GM19324 (cell line): Measurements from ENCODE around the gene PRR4.

Experiments
- ATAC-seq: cut with Tn5 transposase; IDR thresholded peaks from one replicate; pipeline ENCODE4 v1.9.1; 2021; ENCODE audit warnings: mild to moderate bottlenecking, moderate library complexity; ENCODE audit not compliant: unreplicated experiment, low FRiP score

The PRR4 gene, protein sequence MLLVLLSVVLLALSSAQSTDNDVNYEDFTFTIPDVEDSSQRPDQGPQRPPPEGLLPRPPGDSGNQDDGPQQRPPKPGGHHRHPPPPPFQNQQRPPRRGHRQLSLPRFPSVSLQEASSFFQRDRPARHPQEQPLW

DNA sequence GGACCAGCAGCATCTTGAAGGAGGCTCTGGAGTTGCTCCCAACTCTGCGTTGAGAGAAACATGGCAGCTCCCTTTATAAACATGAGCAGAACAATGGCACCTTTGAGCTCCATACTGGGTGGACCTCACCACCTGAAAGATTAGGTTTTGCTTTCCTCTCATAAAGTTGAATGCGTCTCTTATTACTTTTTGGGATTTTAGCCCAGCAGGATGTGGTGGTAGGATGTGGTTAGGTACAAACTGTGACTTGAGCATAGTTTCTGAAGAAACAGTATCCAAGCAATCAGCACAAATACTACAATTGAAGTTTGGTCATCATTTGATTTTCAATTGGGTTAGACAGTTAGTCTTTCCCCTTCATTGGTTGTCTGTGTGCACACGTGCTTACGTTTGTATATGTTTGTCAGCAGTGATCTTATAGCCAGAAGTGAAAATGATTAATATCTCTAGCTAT is at the start of gene PRR4:
Gene PRR4 (minus strand): TSS at position 51 of the 454 bp plus-strand sequence. CDS start 38 bp downstream, at position 13.
- no peak for ATAC-seq

DNA sequence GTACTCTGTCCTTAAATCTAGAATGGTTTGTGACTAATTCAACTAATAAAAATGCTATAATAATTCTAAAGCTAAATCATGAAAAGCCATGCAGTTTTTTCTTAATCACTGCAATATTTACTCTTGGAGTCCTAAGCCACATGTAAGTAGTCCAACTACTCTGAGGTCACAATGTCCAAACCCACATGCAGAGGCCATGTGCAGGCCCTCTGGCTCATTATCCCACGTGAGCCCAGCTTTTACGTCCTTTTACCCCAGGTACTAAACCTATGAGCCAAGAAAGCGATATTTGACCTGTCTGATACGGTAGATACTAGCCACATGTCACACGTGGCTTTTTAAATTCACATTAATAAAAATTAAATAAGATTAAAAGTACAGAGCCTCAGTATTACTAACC is 47.6 kb upstream of the PRR4 start:
- ATAC-seq: no peak

DNA sequence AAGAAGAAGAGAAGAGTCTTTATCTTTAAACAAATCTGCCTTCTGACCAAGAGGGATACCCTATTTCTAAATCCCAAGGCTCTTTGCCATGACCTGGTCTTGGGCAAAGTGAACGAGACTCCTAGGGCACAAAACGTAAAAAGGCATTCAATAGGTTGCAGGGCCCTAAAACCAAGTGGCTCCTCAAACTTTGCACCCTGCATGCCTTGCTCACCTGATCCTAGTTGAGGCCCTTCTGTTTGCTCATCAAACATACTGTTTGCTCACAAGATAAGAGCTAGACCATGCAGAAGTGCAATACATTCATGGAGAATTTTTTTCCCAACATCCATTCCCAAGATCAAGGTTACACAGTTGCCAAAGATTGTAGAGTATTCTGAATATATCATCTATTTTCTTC is 42.7 kb upstream of the PRR4 start:
- ATAC-seq: no peak

DNA sequence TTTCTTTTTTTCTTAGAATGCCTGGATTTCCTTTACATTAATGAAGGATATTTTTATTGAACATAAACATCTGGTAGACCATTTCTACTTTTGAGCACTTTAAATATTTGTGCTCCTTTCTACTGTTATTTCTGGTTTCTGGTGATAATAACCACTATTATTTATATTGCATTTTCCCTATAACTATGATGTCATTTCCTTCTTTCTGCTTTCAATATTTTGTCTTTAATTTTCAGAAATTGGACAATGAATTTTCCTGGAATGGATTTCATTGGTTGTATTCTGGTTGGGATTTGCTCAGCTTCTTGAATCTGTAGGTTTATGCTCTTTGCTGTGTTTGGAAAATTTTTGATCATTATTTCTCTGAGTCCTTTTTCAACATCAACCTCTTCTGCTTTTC is 40.0 kb upstream of the PRR4 start:
- no peak for ATAC-seq

DNA sequence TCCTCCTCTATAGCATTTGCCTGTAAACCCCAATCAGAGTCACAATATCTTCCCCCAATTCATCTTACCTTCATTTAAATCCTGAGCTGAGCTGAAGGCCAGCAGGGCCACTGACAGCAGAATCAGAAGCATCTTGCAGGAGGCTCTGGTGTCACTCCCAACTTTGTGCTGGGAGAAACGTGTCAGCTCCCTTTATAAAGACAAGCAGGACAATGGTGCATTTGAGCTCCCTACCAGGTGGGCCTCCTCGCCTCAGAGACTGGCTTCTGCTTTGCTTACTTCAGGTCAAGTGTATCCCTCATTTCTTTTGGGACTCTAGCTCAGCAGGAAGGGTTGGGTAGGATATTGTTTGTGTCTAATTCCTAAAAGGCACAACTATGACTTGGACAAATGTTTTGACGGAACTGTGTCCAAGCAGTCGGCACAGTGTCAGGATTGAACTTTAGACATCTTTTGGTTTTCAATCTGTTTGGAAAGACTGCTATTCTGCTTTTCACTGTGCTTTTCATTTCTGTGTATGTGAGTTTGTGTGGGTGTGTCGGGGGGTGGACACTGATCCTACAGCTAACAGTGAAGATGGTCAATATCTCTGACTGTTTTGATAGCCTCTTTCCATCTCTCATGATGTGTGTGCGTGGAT is 34.9 kb upstream of the PRR4 start, which contains the start of gene PRH1:
Gene PRH1 (minus strand): TSS at position 170 of the 640 bp plus-strand sequence. CDS start 38 bp downstream, at position 132.
- ATAC-seq: no peak

DNA sequence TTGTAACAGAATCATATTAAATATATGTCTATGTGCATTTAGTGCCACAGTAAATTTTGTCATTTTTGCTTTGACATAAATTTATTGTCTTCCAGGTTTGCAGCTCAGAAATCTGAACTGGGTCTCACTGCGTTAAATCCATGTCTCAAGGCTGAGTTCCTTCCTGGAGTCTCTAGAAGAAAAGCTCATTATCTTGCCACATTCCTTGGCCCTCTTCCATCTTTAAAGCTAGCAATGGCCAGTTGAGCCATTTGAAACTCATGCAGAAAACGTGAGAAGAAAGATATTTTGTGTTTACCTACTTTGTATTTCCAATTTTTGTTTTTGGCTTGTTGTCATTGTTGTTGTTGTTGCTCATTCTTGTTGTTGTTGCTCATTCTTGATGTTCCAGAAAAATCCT is 24.1 kb upstream of the PRR4 start:
- no peak for ATAC-seq

DNA sequence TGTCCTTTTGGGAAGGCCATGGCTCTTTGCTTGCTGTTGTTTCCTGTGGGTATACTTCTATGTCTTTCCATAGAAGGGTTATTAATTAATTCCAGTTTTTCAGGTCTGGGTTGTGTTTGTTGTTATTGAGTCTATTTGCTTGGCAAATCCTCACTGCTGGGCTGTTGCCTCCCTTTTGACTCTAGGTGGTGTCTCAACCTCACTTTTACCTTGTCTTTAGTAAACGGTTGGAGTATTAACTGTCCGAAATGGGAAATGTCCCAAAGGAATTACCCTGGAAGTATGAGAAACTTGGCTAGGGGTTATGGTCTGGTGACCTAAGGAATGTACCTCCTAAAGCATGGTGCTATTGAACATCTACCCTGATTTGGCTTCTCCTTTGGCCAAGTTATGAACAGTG is 18.1 kb upstream of the PRR4 start:
- ATAC-seq: no peak

DNA sequence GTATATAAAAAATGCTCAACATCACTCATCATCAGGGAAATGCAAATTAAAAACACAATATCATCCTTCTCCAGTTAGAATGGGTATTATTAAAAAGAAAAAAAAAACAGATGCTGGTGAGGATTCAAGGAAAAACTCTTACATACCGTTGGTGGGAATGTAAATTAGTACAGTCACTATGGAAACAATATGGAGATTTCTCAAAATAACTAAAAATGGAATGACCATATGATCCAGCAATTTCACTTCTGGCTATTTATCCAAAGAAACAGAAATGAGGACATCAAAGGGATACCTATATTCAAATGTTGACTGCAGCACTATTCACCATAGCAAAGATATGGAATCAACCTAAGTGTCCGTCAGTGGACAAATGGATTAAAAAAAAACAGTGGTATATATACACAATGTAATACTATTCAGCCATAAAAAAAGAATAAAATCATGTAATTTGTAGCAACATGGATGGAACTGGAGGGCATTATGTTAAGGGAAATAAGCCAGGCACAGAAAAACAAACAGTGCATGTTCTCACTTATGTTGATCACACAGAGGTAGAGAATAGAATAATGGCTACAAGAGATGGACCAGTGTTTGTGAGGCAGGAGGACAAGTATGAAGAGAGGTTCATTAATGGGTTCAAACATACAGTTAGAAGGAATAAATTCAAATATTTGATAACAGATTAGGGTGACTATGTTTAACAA is 14.4 kb upstream of the PRR4 start:
- ATAC-seq: no peak

DNA sequence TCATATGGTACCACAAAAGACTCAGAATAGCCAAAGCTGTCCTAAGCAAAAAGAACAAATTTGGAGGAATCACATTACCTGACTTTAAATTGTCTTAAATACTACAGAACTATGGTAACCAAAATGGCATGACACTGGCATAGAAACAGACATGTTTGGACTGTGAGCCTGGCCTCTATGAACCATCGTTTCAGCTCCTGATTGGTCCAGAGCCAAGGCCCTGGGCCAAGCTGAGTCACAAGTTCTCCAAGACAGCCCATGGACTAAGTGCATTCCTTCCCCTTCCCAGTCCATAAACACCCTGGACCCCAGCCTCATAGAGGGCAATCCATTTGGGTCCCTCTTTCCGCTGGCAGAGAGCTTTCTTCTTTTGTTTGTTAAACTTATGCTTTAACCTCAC is 12.1 kb upstream of the PRR4 start:
- no peak for ATAC-seq

DNA sequence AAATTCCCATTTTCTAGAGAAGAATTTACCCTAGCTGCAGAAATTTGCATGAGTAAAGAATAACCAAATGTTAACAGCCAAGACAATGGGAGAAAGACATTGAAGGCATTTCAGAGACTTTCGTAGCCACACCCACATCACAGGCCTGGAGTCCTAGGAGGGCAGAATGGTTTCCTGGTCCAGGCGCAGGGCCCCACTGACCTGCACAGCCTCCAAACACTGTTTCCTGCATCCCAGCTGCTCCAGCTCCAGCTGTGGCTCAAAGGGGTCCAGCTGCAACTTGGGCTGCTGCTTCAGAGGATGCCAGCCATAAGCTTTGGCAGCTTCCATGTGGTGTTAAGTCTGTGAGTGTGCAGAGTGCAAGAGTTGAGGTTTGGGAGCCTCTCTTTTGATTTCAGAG is 6.5 kb upstream of the PRR4 start:
- ATAC-seq: no peak

DNA sequence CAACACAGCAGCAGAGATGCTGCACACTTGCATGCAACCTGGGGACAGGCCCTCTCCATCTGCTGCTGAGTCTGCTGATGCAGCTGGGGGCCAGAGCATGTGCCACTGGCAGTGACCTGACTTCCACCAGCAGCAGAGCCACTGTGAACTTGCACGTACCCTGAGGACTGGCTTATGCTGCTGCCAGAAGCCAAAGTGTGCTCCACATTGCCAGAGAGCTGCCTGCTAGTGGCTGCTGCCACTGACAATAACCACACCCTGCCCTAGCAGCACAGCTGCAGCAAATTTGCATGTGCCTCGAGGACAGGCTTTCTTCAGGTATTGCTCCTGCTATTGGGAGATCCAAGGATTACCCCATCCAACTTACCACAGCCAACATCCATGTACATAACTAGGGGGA is 4.5 kb upstream of the PRR4 start:
- no peak for ATAC-seq

DNA sequence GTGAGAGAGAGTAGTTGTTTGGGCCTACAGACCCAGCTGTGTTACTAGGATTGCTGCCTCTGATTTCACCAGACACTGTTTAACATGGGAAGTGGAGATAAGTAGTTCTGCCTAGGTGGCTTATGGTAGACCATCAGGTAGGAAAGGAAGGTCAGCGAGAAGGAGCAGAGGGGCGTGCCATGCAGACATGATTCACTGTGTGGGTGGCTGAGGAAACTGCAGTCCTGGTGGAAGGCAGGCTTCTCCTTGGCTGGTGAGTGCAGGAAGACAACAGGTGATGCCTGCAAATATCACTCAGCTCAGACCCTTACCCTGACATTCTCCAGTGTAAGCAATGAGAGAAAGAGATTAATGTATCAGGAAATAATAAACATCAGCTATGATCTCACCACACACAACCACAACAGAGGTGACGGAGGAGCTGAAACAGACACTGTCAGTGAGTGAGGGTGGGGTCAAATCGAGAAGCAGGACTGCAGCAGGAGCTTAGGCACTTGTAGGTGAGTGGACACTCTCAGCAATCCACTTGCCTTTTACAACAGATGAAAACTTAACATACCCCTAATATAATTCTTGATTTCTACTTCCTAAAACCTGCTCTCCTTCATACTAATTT is 2.1 kb upstream of the PRR4 start:
- ATAC-seq: no peak

DNA sequence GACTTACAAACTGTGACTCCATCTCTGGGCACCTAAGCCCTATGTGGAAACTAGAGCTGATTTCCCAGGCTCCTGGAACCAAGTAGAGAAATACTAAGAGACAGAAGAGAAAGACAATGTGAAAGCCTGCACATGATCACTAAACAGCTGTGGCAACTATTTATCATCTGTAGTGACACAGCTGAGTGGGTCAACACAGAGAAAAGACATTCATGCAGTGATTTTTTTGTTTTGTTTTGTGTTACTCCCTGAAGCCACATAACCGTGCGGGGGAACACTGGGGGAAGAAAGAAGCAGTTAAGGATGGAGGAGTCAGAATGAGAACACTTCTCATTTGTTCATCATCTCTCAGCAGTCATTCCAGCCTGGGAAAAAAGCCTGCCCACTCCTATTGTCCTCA is 1.5 kb downstream of the PRR4 start:
- ATAC-seq: no peak

DNA sequence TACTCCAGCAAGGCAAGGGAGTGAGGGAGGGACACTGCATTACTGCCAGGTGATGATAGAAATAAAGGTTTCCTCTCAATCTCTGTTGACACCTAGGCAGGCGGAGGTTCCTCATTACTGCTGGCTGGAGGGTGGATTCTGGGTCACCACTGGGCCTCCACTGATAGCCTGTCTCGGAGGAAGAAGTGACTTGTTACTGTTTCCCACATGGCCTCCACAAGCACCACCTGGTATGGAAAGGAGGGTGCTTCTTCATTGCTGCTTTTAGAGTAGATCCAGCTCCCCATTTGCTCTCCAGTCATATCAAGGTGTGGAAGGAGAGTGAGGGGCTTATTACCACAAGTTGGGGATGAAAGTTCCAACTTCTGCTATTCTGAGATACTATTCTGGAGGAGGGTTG is 6.4 kb downstream of the PRR4 start:
- ATAC-seq: no peak

DNA sequence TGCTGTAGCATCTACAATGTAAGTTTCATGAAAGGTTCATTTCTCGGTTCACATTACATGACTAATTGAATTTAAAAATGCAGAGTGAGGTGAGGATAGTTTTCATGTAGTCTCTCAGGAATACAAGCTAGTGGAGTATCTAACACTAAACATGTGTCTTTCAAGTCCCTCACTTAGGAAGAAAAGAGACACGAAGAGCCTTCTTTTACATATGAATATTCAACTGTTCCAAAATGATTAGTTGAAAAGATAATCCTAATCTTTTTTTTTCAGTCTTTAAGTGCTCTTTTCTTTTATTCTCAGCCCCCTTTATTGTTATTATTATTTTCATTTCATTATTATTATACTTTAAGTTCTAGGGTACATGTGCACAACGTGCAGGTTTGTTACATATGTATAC is 10.8 kb downstream of the PRR4 start:
- no peak for ATAC-seq

DNA sequence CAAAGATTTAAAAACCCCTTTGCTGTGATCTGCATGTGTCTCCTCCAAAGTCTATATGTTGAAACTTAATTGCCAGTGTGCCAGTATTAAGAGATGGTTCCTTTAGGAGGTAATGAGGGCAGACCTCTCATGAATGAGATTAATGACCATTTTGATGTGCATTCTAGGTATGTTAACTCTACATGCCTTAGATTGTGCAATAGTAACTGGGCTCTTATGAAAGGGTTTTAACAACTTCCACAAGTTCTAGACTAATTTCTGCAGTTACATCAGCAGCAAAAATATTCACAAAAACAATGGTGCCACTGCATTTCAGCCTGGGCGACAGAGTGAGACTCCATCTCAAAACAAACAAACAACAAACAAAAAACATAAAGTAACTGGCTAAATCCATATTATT is 19.3 kb downstream of the PRR4 start:
- no peak for ATAC-seq

DNA sequence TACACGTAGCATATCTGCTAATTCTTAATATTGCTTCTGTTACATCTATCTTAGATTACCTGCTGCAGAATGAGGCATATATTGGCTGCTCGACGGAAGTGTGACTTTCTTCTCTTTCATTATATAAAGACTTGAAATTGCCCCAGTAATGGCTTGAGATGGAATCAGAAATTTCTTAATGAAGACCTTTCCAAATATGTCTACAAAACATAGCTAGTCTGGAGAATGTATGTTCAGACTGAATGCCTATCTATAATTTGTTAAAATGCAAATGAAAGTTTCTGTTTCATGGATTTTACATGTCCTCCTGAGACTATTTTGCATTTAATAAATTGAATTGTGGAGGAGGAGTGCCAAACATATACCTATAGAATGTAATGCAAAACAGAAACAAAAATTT is 23.0 kb downstream of the PRR4 start, which contains the start of gene TAS2R10:
Gene TAS2R10 (minus strand): TSS at position 101 of the 400 bp plus-strand sequence. CDS start 89 bp downstream, at position 12.
- no peak for ATAC-seq

DNA sequence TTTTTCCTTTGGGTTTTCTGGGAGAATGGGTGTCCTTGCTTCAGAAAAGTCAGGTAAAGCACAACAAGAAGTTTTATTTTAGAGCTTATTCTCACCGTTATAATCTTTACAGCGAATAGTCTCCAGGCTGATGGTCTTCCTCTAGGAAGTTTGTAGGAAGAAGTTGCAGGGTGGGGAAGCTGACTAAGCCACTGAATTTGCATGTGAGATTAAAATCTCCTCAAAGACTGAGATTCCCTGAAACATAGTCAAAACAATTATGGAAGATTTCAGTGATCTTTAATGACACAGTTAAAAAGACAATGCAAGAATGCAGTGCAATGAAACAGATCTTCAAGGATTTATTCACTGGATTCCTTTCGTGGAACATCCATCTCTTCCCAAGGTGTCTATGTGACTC is 24.3 kb downstream of the PRR4 start:
- ATAC-seq: no peak

DNA sequence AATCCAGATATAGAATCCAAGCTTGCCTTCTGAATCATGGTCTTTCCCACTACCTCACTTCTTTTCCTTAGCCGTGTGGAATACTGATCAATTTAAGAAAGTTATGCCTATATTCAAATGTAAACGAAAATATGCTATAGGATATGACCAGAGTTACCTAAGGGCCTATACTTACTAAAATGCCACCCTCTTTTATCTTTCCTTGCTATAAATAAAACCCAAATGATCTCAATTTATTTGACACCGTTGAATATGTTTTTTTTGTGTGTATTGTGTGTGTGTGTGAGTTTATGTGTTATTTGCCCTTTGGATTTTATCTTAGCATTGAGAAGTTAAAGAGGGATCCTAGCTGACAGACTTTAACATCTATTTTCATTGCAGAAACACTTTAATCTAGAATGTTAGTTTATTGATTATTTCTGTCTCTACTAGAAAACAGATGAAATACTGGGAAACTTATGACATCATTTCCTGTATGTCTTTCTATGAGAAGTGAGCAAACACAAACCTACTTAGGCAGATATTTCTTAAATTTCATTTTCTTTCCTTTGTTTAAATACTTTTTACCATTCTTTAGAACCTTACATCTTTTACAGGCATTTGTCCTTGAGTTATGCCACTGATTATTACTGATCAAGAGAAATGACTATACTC is 37.3 kb downstream of the PRR4 start:
- no peak for ATAC-seq

DNA sequence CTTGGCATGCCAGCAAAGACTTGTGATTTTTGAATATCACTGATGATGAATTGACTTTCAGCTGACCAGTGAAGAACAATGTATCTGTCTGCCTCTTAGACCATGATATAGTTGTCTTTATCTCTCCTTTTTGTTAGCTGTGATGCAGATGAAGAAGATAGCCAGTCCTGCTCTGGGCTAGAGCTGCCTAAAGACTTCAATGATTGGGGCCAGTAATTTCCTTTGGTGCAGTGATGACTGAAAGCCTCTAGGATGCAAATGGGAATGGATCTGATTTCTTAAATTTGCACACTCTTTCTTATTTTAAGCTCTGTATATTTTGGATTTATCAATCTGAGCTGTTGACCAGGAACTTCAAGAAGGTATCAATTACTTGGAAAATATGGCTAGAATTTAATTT is 39.2 kb downstream of the PRR4 start, which contains the start of gene TAS2R9:
Gene TAS2R9 (minus strand): TSS at position 101 of the 400 bp plus-strand sequence. CDS start 93 bp downstream, at position 8.
- no peak for ATAC-seq

DNA sequence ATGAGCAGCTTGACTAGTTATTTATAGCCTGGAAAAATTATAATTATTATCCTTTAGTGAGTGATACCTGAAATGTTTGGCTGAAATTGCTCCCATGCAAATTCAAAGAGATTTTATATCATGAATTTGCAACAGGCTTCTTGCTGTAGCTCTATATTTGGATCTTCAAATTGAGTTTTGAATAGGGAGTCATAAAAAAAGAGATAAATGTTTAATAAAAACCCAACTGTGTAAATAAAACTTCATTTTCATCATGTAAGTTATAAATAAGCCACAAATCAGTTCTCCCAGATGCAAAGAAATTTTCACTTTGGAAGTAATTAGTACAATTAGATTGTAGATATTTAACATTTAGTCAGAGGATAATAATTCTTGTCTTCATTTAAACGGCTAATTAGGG is 42.1 kb downstream of the PRR4 start, which contains the start of gene TAS2R8:
Gene TAS2R8 (minus strand): TSS at position 101 of the 400 bp plus-strand sequence. CDS start 306 bp downstream, outside the sequence.
- ATAC-seq: no peak
